Breast epithelium (tissue), 4 donors: ENCODE measurements around the gene NUBP1. TPM values are rescaled to one million over a fixed set of nuclear protein-coding genes. Genes with fewer than 3 reads are reported as not detected.
A peak's percentile ranks its signal among the peaks of the same experiment; 100 is the strongest.

Source experiments
- DNase-seq, 2 donors: peaks; one replicate each; pipeline ENCODE4 v3.0.0-alpha.2; 2019; ENCODE audit warnings: low spot score in 2 of 2
- H3K27ac ChIP-seq, 2 donors: fragments of 200-600 bp; sonication (generic) in 1 of 2; one replicate each; pipeline ENCODE4 v1.5.1; 2016 to 2019; ENCODE audit warnings: mild to moderate bottlenecking in 1 of 2
- H3K27me3 ChIP-seq, 2 donors: fragments of 200-600 bp; sonication (generic) in 1 of 2; one replicate each; pipeline versions ENCODE4 v1.5.1 to v1.6.0; 2017 to 2019; ENCODE audit warnings: control low read depth in 1 of 2, mild to moderate bottlenecking in 1 of 2
- H3K36me3 ChIP-seq: fragments of 200-600 bp; one replicate; pipeline ENCODE4 v1.5.1; 2019
- H3K4me1 ChIP-seq, 2 donors: fragments of 200-600 bp; sonication (generic); one replicate each; pipeline ENCODE4 v1.5.1; 2016 to 2019; ENCODE audit warnings: control low read depth in 1 of 2
- H3K4me3 ChIP-seq, 3 donors: fragments of 200-600 bp; sonication (generic); 1 replicate in 2 of 3; 2 replicates in 1 of 3; pipeline ENCODE4 v1.5.1; 2016 to 2019; ENCODE audit warnings: mild to moderate bottlenecking in 3 of 3, moderate library complexity in 2 of 3
- H3K9me3 ChIP-seq, 2 donors: fragments of 200-600 bp; sonication (generic) in 1 of 2; one replicate each; pipeline ENCODE4 v1.5.1; 2016 to 2019; ENCODE audit warnings: control low read depth in 1 of 2
- CTCF ChIP-seq, 3 donors: fragments of 450-650 bp; IDR thresholded peaks; one replicate each; pipeline ENCODE4 v1.5.1; 2016 to 2017; ENCODE audit warnings: antibody characterized with exemption in 3 of 3, mild to moderate bottlenecking in 3 of 3, moderate library complexity in 3 of 3
- POLR2A ChIP-seq: fragments of 450-650 bp; IDR thresholded peaks from one replicate; pipeline ENCODE4 v1.6.1; 2016; ENCODE audit warnings: antibody characterized with exemption, mild to moderate bottlenecking, moderate library complexity
- POLR2AphosphoS5 ChIP-seq, 3 donors: sonication (generic); formaldehyde crosslinking; IDR thresholded peaks; one replicate each; pipeline ENCODE4 v1.6.1; 2017; ENCODE audit warnings: antibody characterized with exemption in 3 of 3
- intact Hi-C: fragments of 100-400 bp; cut with DNase I; formaldehyde crosslinking; loops from one replicate; pipeline ENCODE4 v1.15.1; 2023; ENCODE audit warnings: low total_unique reads
- total RNA-seq, 3 donors: library from RNA; depleted of rRNA; stranded (reverse); fragments of >200 nt; gene quantifications; one replicate each; pipeline ENCODE4 v1.1.0, GENCODE V29; 2016

The NUBP1 gene
- total RNA-seq: 10 to 100 TPM; 19.7 to 32.1 (median 28.8) TPM

DNA sequence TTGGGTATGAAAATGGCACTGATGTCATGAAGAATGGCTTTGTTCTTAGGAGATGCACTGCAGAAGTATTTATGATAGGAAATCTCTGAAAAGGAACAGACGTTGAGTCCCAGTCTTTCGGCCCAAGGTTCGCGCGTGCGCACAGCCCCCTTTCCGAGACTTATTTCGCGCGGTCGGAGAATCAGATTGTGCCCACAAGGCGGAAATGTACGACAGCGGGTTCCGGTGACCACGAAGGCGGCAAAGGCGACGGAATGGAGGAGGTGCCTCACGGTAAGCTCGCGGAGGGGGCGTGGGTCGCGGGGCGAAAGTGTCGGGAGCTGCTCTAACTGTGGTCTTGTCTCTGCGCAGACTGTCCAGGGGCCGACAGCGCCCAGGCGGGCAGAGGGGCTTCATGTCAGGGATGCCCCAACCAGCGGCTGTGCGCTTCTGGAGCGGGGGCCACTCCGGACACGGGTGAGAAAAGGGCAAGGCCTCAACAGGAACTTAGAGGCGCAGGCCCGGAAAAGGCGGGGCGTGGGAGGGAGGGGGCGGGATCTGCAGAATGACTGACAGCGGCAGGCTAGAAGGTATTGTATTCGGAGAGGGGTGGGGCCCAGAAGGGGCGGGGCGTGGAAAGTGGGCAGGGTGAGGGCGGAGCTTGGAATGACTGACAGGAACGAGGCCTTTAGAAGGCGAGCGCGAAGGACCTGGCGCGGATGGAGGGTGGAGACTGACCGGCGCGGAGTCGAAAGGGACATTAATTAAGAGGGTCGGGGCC, at the start of gene NUBP1:
NUBP1 (plus strand) TSS at position 233 of the 760 bp plus-strand sequence; CDS start at position 255, 22 bp downstream.
- no peaks in the 10 kb centered on the region for H3K36me3 ChIP-seq
- peak within 1 kb of the TSS; percentile 98 to 99 for H3K27ac ChIP-seq
- DNase-seq: peak; percentile 99 to 100
- no peaks in the 10 kb centered on the region for H3K9me3 ChIP-seq
- peak; percentile 9 to 33 (median 22) for TF ChIP-seq CTCF (IDR thresholded peaks at IDR 0.05)
- peak; percentile 58 for TF ChIP-seq POLR2A
- peak; percentile 86 to 95 (median 88) for TF ChIP-seq POLR2AphosphoS5 (IDR thresholded peaks at IDR 0.05)
- H3K4me1 ChIP-seq: no peaks in the 10 kb centered on the region
- peak within 1 kb of the TSS; percentile 57 to 84 (median 64) for H3K4me3 ChIP-seq
- no peaks in the 10 kb centered on the region for H3K27me3 ChIP-seq
- intact Hi-C loops: no loop called here

GRCh38 chr16:10693889-10694288, 49.8 kb upstream of the NUBP1 start:
- Histone ChIP-seq H3K9me3 (peaks cover 0 to 3% of the 10 kb centered on the region in 2 donors), H3K27ac (no peak overlapping the region), H3K27me3 (no peaks in the 10 kb centered on the region), H3K4me3 (no peak overlapping the region), H3K4me1 (no peaks in the 10 kb centered on the region), H3K36me3 (no peaks in the 10 kb centered on the region)
- intact Hi-C loops: no loop called here
- TF ChIP-seq POLR2A: no peak
- TF ChIP-seq POLR2AphosphoS5 (IDR thresholded peaks at IDR 0.05): no peak
- TF ChIP-seq CTCF (IDR thresholded peaks at IDR 0.05): no peak
- no peak for DNase-seq

DNA sequence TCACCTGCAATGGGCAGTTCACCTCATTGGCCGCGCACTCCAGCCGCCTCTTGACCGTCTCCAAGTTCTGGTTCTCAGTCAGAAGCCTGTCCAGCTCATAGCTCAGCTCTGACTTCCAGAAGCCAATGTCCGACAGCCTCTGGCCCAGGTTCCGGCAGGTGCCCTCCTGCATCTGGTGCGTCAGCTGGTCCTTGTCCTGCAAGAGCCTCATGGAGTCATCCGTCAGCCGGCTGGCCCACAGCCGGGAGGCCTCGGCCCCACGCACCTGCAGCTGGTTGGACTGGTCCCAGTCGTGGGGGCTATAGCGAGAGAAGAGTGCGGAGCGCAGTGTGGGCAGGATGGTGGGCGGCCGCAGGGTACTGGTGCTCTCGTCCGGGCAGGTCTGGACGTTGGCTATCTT, 49.3 kb upstream of the NUBP1 start:
- H3K4me3 ChIP-seq: no peak overlapping the region
- H3K4me1 ChIP-seq: no peaks in the 10 kb centered on the region
- H3K9me3 ChIP-seq: peaks cover 0 to 3% of the 10 kb centered on the region in 2 donors
- intact Hi-C loops: no loop called here
- TF ChIP-seq POLR2A (no peak), CTCF (IDR thresholded peaks at IDR 0.05) (no peak), POLR2AphosphoS5 (IDR thresholded peaks at IDR 0.05) (no peak)
- DNase-seq: no peak
- no peaks in the 10 kb centered on the region for H3K36me3 ChIP-seq
- H3K27ac ChIP-seq: no peak overlapping the region
- no peaks in the 10 kb centered on the region for H3K27me3 ChIP-seq

DNA sequence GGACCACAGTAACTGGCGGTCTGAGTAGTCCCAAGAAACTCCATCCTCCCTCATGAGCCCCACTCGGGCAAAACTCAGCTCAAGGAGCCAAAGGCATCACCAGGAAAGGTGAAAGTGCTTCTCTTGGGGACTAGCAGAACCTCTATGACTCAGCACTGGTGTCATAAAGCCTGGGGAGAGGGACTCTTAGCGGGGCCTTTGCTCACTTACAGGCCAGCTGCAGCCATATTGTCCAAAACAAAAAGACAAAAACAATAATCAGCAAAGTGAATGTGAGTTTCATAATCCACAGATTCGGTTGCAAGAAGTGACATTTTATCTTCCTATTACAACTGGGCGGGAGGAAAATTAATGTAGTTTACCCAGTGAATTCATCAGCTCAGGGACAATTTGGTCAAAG, 48.8 kb upstream of the NUBP1 start, which contains the start of gene TEKT5:
TEKT5 (minus strand) TSS at position 101 of the 400 bp plus-strand sequence; CDS start at position 44, 57 bp downstream.
- TF ChIP-seq CTCF (IDR thresholded peaks at IDR 0.05) (no peak), POLR2AphosphoS5 (IDR thresholded peaks at IDR 0.05) (no peak), POLR2A (no peak)
- H3K27ac ChIP-seq: no peak within 1 kb of the TSS
- DNase-seq: no peak
- H3K4me1 ChIP-seq: no peaks in the 10 kb centered on the region
- H3K9me3 ChIP-seq: peaks cover 0 to 3% of the 10 kb centered on the region in 2 donors
- H3K36me3 ChIP-seq: no peaks in the 10 kb centered on the region
- no peaks in the 10 kb centered on the region for H3K27me3 ChIP-seq
- no peak within 1 kb of the TSS for H3K4me3 ChIP-seq
- intact Hi-C loops: no loop called here

- no peak for TF ChIP-seq CTCF (IDR thresholded peaks at IDR 0.05)
- TF ChIP-seq POLR2AphosphoS5 (IDR thresholded peaks at IDR 0.05): no peak
- no peak for TF ChIP-seq POLR2A
- Histone ChIP-seq H3K36me3 (no peaks in the 10 kb centered on the region), H3K27me3 (no peaks in the 10 kb centered on the region)
Measured at GRCh38 chr16:10699756-10700155, 43.9 kb upstream of the NUBP1 start.

More at GRCh38 chr16:10699756-10700155, 43.9 kb upstream of the NUBP1 start:
- H3K4me1 ChIP-seq: no peaks in the 10 kb centered on the region
- H3K27ac ChIP-seq: no peak overlapping the region
- intact Hi-C loops: no loop called here
- no peaks in the 10 kb centered on the region for H3K9me3 ChIP-seq
- no peak for DNase-seq
- H3K4me3 ChIP-seq: no peak overlapping the region
